ENCODE results near the gene FBLN5.

DNA sequence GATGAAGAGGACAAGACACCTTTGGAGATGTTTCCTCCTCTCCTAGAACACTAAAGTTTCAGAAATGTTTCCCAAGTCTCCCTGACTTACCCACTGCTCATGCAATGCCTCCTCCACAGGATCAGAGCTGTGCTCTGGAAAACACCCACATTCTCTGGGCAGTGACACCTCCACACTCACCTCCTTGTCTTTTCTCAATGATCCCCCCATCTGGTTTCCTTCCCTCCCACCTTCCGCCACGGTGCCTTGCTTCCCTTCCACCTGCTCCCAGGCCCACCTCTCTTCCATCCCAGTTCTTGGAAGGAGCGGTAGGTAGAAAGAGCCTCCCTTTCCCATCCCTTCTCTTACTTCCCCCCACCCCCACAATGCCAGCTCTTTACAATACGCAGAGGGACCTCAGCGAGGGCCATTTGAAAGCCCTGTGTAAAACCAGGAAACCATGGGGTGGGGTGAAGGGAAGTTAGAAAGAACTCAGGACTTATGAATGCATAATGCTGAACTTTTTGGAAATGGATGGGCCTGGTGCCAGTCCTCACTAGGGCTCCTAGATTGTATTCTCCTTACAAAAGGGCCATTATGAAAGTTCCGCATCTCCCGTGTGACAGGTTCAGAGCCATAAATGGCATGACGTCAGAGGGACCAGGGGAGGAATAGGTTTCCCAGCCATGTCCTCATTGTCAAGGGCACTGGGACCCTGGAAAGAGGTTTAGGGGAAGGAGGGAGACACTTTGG is 12.8 kb downstream of the FBLN5 start:
- TF ChIP-seq, protein P1, sequence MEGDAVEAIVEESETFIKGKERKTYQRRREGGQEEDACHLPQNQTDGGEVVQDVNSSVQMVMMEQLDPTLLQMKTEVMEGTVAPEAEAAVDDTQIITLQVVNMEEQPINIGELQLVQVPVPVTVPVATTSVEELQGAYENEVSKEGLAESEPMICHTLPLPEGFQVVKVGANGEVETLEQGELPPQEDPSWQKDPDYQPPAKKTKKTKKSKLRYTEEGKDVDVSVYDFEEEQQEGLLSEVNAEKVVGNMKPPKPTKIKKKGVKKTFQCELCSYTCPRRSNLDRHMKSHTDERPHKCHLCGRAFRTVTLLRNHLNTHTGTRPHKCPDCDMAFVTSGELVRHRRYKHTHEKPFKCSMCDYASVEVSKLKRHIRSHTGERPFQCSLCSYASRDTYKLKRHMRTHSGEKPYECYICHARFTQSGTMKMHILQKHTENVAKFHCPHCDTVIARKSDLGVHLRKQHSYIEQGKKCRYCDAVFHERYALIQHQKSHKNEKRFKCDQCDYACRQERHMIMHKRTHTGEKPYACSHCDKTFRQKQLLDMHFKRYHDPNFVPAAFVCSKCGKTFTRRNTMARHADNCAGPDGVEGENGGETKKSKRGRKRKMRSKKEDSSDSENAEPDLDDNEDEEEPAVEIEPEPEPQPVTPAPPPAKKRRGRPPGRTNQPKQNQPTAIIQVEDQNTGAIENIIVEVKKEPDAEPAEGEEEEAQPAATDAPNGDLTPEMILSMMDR (IDR thresholded peaks at IDR 0.05; ENCODE audit: low read depth, low read length) = no peak
- no peak for TF ChIP-seq EZH2phosphoT487 (IDR thresholded peaks at IDR 0.05; ENCODE audit: low read depth)
